ENCODE data around the gene C2orf92.

Gene C2orf92

GRCh38 chr2:97739020-97739892 lies 69.7 kb downstream of the C2orf92 start:
- POLR2A ChIA-PET: interaction anchor here (1.5 kb wide), 1 partner anchor 149 kb away, joined by 4 read pairs; no protein-coding TSS in a partner anchor
- TF ChIP-seq L3MBTL2 (conservative IDR thresholded peaks at IDR 0.05) (no peak), TARDBP (IDR thresholded peaks at IDR 0.05) (no peak), LEF1 (IDR thresholded peaks at IDR 0.05; ENCODE audit: borderline replicate concordance) (no peak), BHLHE40 (IDR thresholded peaks at IDR 0.05; ENCODE audit: borderline replicate concordance) (no peak), ELF4 (IDR thresholded peaks at IDR 0.05) (no peak), ZNF384 (IDR thresholded peaks at IDR 0.05) (no peak), SUZ12 (IDR thresholded peaks at IDR 0.05) (no peak), SP1 (IDR thresholded peaks at IDR 0.05) (no peak), HDGF (IDR thresholded peaks at IDR 0.05; ENCODE audit: borderline replicate concordance) (no peak), NFRKB (IDR thresholded peaks at IDR 0.05) (no peak), ARNT (IDR thresholded peaks at IDR 0.05) (no peak), CTBP1 (IDR thresholded peaks at IDR 0.05; ENCODE audit: borderline replicate concordance) (no peak), FOXA1 (IDR thresholded peaks at IDR 0.05) (no peak), FOXM1 (IDR thresholded peaks at IDR 0.05; ENCODE audit: borderline replicate concordance) (no peak), FOXK2 (IDR thresholded peaks at IDR 0.05) (no peak)
- TF ChIP-seq, protein P1, sequence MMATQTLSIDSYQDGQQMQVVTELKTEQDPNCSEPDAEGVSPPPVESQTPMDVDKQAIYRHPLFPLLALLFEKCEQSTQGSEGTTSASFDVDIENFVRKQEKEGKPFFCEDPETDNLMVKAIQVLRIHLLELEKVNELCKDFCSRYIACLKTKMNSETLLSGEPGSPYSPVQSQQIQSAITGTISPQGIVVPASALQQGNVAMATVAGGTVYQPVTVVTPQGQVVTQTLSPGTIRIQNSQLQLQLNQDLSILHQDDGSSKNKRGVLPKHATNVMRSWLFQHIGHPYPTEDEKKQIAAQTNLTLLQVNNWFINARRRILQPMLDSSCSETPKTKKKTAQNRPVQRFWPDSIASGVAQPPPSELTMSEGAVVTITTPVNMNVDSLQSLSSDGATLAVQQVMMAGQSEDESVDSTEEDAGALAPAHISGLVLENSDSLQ (IDR thresholded peaks at IDR 0.05): no peak
- DNase-seq (ENCODE audit: extremely low spot score): no peak
- CTCF ChIA-PET: interaction anchor here (0.8 to 2.1 kb wide), 2 partner anchors 29 to 35 kb away, joined by 3 to 6 read pairs; no protein-coding TSS in a partner anchor

- CTCF ChIA-PET: interaction anchor here (0.8 to 2.1 kb wide), 3 partner anchors 30 to 76 kb away, joined by 3 to 6 read pairs (median 5); partner anchors contain the start of gene ACTR1B
- DNase-seq (ENCODE audit: extremely low spot score): no peak
- POLR2A ChIA-PET: interaction anchor here (1.5 kb wide), 2 partner anchors 10 to 149 kb away, joined by 3 to 4 read pairs; no protein-coding TSS in a partner anchor
- TF ChIP-seq ELF4 (IDR thresholded peaks at IDR 0.05) (no peak), FOXM1 (IDR thresholded peaks at IDR 0.05; ENCODE audit: borderline replicate concordance) (no peak), LEF1 (IDR thresholded peaks at IDR 0.05; ENCODE audit: borderline replicate concordance) (no peak), SUZ12 (IDR thresholded peaks at IDR 0.05) (no peak), CTBP1 (IDR thresholded peaks at IDR 0.05; ENCODE audit: borderline replicate concordance) (no peak), ARNT (IDR thresholded peaks at IDR 0.05) (no peak), TARDBP (IDR thresholded peaks at IDR 0.05) (no peak)
- TF ChIP-seq, protein P1 (IDR thresholded peaks at IDR 0.05): no peak
Measured at GRCh38 chr2:97739893-97740245, 70.4 kb downstream of the C2orf92 start.

DNA sequence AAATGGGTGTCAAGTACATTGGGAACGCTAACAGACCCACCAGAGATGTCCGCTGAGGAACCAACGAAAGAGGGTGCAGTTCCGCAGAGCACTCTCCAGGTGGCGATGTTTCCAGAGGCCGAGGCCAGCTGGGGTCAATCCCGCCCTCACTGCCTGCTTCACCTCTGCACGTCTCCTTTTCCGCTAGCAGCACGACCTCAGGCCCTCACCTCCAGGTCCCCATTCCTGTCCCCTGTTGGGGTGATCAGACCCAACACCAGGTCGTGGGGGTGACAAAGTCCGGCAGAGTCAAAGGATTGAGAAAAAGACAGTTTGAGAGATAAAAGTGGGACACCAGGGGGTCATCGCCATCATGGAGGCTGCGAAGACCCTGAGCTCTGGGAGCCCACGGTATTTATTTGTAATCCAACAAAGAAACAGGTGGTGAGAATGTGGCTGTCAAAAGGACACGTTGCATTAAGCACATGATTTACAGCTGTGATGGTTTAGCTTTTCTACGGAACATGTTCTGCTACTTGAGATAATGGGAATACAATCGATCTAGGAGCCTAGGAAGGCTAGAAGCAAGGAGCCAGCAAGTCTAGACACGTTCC lies 71.2 kb downstream of the C2orf92 start:
- TF ChIP-seq FOXM1 (IDR thresholded peaks at IDR 0.05; ENCODE audit: borderline replicate concordance): 0 out of 2 replicates have a peak, but pooled peaks have one; percentile 22
- peak; percentile 27 for TF ChIP-seq L3MBTL2 (conservative IDR thresholded peaks at IDR 0.05)
- TF ChIP-seq, protein P1 (IDR thresholded peaks at IDR 0.05): peak; percentile 76
- TF ChIP-seq ARNT (IDR thresholded peaks at IDR 0.05): no peak
- TF ChIP-seq FOXA1 (IDR thresholded peaks at IDR 0.05): no peak
- peak; percentile 85 for DNase-seq (ENCODE audit: extremely low spot score)
- POLR2A ChIA-PET: interaction anchor here (1.0 to 2.3 kb wide), 5 partner anchors 11 to 150 kb away, joined by 3 to 8 read pairs (median 3); partner anchors contain the start of gene ACTR1B
- CTCF ChIA-PET: interaction anchor here (0.7 to 3.0 kb wide), 13 partner anchors 11 to 652 kb away, joined by 3 to 13 read pairs (median 4); partner anchors contain the start of gene ACTR1B

- no peak for DNase-seq (ENCODE audit: extremely low spot score)
- TF ChIP-seq ARNT (IDR thresholded peaks at IDR 0.05): no peak
- TF ChIP-seq ZNF384 (IDR thresholded peaks at IDR 0.05): no peak
- no peak for TF ChIP-seq SUZ12 (IDR thresholded peaks at IDR 0.05)
- TF ChIP-seq CTBP1 (IDR thresholded peaks at IDR 0.05; ENCODE audit: borderline replicate concordance): no peak
- TF ChIP-seq LEF1 (IDR thresholded peaks at IDR 0.05; ENCODE audit: borderline replicate concordance): no peak
- TF ChIP-seq L3MBTL2 (conservative IDR thresholded peaks at IDR 0.05): no peak
- no peak for TF ChIP-seq NFRKB (IDR thresholded peaks at IDR 0.05)
- TF ChIP-seq, protein P1 (IDR thresholded peaks at IDR 0.05): no peak
- TF ChIP-seq FOXA1 (IDR thresholded peaks at IDR 0.05): no peak
- TF ChIP-seq SP1 (IDR thresholded peaks at IDR 0.05): no peak
- no peak for TF ChIP-seq BHLHE40 (IDR thresholded peaks at IDR 0.05; ENCODE audit: borderline replicate concordance)
- ChIA-PET POLR2A (interaction anchor here (1.0 to 2.3 kb wide), 5 partner anchors 11 to 150 kb away, joined by 3 to 8 read pairs (median 3); partner anchors contain the start of genes ACTR1B and COX5B), CTCF (interaction anchor here (0.7 to 3.0 kb wide), 13 partner anchors 10 to 651 kb away, joined by 3 to 13 read pairs (median 4); partner anchors contain the start of gene ACTR1B)
Measured at GRCh38 chr2:97741251-97741650, 71.7 kb downstream of the C2orf92 start.

- DNase-seq (ENCODE audit: extremely low spot score): no peak
- no peak for TF ChIP-seq CTBP1 (IDR thresholded peaks at IDR 0.05; ENCODE audit: borderline replicate concordance)
- no peak for TF ChIP-seq SUZ12 (IDR thresholded peaks at IDR 0.05)
- no peak for TF ChIP-seq ZNF384 (IDR thresholded peaks at IDR 0.05)
- TF ChIP-seq SP1 (IDR thresholded peaks at IDR 0.05): no peak
- TF ChIP-seq TARDBP (IDR thresholded peaks at IDR 0.05): no peak
- TF ChIP-seq FOXA1 (IDR thresholded peaks at IDR 0.05): no peak
- TF ChIP-seq BHLHE40 (IDR thresholded peaks at IDR 0.05; ENCODE audit: borderline replicate concordance): no peak
- no peak for TF ChIP-seq HDGF (IDR thresholded peaks at IDR 0.05; ENCODE audit: borderline replicate concordance)
- TF ChIP-seq ELF4 (IDR thresholded peaks at IDR 0.05): no peak
- TF ChIP-seq FOXM1 (IDR thresholded peaks at IDR 0.05; ENCODE audit: borderline replicate concordance): no peak
- TF ChIP-seq LEF1 (IDR thresholded peaks at IDR 0.05; ENCODE audit: borderline replicate concordance): no peak
- TF ChIP-seq L3MBTL2 (conservative IDR thresholded peaks at IDR 0.05): no peak
- ChIA-PET POLR2A (interaction anchor here (1.0 to 2.3 kb wide), 4 partner anchors 12 to 151 kb away, joined by 3 to 8 read pairs (median 4); partner anchors contain the start of genes ACTR1B and COX5B), CTCF (interaction anchor here (1.1 to 3.0 kb wide), 7 partner anchors 12 to 643 kb away, joined by 3 to 13 read pairs (median 5); partner anchors contain the start of gene ACTR1B)
Measured at GRCh38 chr2:97741686-97742085, 72.2 kb downstream of the C2orf92 start.

Data from HEK293T (cell line).